ENCODE data around the gene BRD3OS. TPM values are rescaled to one million over a fixed set of nuclear protein-coding genes. Genes with fewer than 3 reads are reported as not detected.

BRD3OS gene
- total and polyA plus RNA-seq, 2 donors (not counting 1 experiment from before 2014, with no cell fraction given): 12.0 to 25.3 TPM

- peaks cover 0 to 6% (median 0%) of the 10 kb centered on the region in 3 donors for H3K9me3 ChIP-seq (ENCODE audit: control extremely low read depth in 1 of 3, control insufficient read depth in 2 of 3, insufficient read depth in 1 of 3, low read length in 2 of 3)
- peak overlapping the region; percentile 66 for H3K9ac ChIP-seq (ENCODE audit: low read length)
- H3K9me3 Mint-ChIP-seq (ENCODE audit: insufficient read depth): no peaks in the 10 kb centered on the region
- H3K27me3 ChIP-seq (replicated peaks in 1 of 4; ENCODE audit: control extremely low read depth in 1 of 4, control insufficient read depth in 3 of 4, insufficient read depth in 4 of 4, low read length in 3 of 4): peaks cover 0 to 23% (median 10%) of the 10 kb centered on the region in 4 experiments
- ChIA-PET POLR2A (interaction anchor here (0.6 to 0.7 kb wide), 3 partner anchors 43 to 77 kb away, joined by 4 to 10 read pairs (median 5); no protein-coding TSS in a partner anchor), CTCF (interaction anchor here (1.6 kb wide), 1 partner anchor 43 kb away, joined by 3 read pairs; the partner anchor contains the start of gene BRD3OS)
- peak overlapping the region; percentile 75 to 86 for H3K27ac ChIP-seq (ENCODE audit: low read length in 2 of 2)
- peaks cover 30% of the 10 kb centered on the region for H4K20me1 ChIP-seq (ENCODE audit: control insufficient read depth, insufficient read depth, low read length, poor library complexity, severe bottlenecking)
- peak overlapping the region; percentile 54 to 77 (median 68) for H3K4me3 ChIP-seq (ENCODE audit: control extremely low read depth in 1 of 5, extremely low read depth in 1 of 5, insufficient read depth in 1 of 5, low read depth in 2 of 5, low read length in 4 of 5)
- peak overlapping the region; percentile 73 for H2AFZ ChIP-seq (ENCODE audit: insufficient read depth, low read depth, low read length, poor library complexity, severe bottlenecking)
- ATAC-seq (ENCODE audit: low read depth): no peak
- H3K4me1 Mint-ChIP-seq: peaks cover 23% of the 10 kb centered on the region
- H3K79me2 ChIP-seq (ENCODE audit: control insufficient read depth, insufficient read depth, low read length): peaks cover 31% of the 10 kb centered on the region
- no peak for TF ChIP-seq EZH2 (IDR thresholded peaks at IDR 0.05; ENCODE audit: borderline replicate concordance, insufficient read depth, low read depth, low read length, poor library complexity, severe bottlenecking)
- TF ChIP-seq CTCF (IDR thresholded peaks at IDR 0.05): no peak
- H3K4me2 ChIP-seq (replicated peaks; ENCODE audit: low read depth, low read length, poor library complexity, severe bottlenecking): peak overlapping the region; percentile 83
- no peak for DNase-seq
- H3K4me1 ChIP-seq (ENCODE audit: control insufficient read depth in 2 of 2, insufficient read depth in 2 of 2, low read length in 2 of 2): peaks cover 20 to 27% of the 10 kb centered on the region in 2 donors
- WGBS (ENCODE audit: insufficient coverage): 36% methylated on average over 15 of the region's 31 CpGs
- H3K4me3 Mint-ChIP-seq: peak overlapping the region; percentile 80
- intact Hi-C loops (cut with micrococcal nuclease): loop anchor here (1.0 to 10.0 kb wide), 8 partner anchors 44 to 922 kb away; partner anchors contain the start of genes BRD3OS, RXRA and VAV2
- H3K27ac Mint-ChIP-seq: peak overlapping the region; percentile 85
- no peaks in the 10 kb centered on the region for H3K36me3 ChIP-seq (replicated peaks in 1 of 2; ENCODE audit: control extremely low read depth in 1 of 2, control insufficient read depth in 1 of 2, extremely low read depth in 1 of 2, insufficient read depth in 2 of 2, low read length in 1 of 2)
- peaks cover 18% of the 10 kb centered on the region for H3K27me3 Mint-ChIP-seq
Observed at GRCh38 chr9:134068744-134069479, 43.6 kb downstream of the BRD3OS start.
